ENCODE results near the gene TNFSF13. TPM values are rescaled to one million over a fixed set of nuclear protein-coding genes. Genes with fewer than 3 reads are reported as not detected.

TNFSF13 gene, protein sequence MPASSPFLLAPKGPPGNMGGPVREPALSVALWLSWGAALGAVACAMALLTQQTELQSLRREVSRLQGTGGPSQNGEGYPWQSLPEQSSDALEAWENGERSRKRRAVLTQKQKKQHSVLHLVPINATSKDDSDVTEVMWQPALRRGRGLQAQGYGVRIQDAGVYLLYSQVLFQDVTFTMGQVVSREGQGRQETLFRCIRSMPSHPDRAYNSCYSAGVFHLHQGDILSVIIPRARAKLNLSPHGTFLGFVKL
- 2.6 and 3.7 TPM in 2 replicates for total RNA-seq

DNA sequence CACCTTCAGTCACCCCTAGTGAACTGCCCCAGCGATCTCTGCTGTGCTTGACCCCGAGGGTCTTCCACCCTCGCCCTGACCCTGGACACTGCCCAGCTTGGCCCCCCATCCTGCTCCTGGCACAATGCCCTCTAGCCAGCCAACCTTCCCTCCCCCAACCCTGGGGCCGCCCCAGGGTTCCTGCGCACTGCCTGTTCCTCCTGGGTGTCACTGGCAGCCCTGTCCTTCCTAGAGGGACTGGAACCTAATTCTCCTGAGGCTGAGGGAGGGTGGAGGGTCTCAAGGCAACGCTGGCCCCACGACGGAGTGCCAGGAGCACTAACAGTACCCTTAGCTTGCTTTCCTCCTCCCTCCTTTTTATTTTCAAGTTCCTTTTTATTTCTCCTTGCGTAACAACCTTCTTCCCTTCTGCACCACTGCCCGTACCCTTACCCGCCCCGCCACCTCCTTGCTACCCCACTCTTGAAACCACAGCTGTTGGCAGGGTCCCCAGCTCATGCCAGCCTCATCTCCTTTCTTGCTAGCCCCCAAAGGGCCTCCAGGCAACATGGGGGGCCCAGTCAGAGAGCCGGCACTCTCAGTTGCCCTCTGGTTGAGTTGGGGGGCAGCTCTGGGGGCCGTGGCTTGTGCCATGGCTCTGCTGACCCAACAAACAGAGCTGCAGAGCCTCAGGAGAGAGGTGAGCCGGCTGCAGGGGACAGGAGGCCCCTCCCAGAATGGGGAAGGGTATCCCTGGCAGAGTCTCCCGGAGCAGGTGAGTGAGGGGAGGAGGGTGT is at the start of gene TNFSF13:
TSS of gene TNFSF13 (plus strand) at position 207 of the 776 bp plus-strand sequence. CDS start at position 497, 290 bp downstream.
- FAIRE-seq: no peak
- peak within 1 kb of the TSS; percentile 26 for H3K4me3 ChIP-seq (ENCODE audit: low read depth, low read length)
- H3K27me3 ChIP-seq (ENCODE audit: control insufficient read depth, insufficient read depth, low read length): no peaks in the 10 kb centered on the region
- H3K36me3 ChIP-seq (ENCODE audit: control insufficient read depth, insufficient read depth, low read length): no peaks in the 10 kb centered on the region
- no peak for DNase-seq (ENCODE audit: low read depth)
- TF ChIP-seq, protein P1, sequence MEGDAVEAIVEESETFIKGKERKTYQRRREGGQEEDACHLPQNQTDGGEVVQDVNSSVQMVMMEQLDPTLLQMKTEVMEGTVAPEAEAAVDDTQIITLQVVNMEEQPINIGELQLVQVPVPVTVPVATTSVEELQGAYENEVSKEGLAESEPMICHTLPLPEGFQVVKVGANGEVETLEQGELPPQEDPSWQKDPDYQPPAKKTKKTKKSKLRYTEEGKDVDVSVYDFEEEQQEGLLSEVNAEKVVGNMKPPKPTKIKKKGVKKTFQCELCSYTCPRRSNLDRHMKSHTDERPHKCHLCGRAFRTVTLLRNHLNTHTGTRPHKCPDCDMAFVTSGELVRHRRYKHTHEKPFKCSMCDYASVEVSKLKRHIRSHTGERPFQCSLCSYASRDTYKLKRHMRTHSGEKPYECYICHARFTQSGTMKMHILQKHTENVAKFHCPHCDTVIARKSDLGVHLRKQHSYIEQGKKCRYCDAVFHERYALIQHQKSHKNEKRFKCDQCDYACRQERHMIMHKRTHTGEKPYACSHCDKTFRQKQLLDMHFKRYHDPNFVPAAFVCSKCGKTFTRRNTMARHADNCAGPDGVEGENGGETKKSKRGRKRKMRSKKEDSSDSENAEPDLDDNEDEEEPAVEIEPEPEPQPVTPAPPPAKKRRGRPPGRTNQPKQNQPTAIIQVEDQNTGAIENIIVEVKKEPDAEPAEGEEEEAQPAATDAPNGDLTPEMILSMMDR (IDR thresholded peaks at IDR 0.05; ENCODE audit: insufficient read depth, low read length, severe bottlenecking): no peak

DNA sequence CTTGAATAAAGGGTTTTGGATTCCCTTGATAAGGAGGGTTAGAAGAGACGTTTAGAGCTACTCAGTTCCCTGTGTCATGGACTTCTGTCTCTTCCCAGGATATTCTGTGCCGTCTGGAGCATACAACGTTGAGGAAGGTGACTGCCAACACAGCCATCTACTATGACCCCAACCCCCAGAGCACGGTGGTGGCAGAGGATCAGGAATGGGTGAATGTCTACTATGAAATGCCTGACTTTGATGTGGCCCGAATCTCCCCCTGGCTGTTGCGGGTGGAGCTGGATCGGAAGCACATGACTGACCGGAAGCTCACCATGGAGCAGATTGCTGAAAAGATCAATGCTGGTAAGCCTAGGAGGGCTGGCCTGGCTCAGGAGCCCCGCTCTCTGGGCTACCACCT is 49.7 kb upstream of the TNFSF13 start:
- FAIRE-seq: no peak

GRCh38 chr17:7509937-7510336 is 48.6 kb upstream of the TNFSF13 start:
- no peak for FAIRE-seq
- TF ChIP-seq, protein P1 (IDR thresholded peaks at IDR 0.05; ENCODE audit: insufficient read depth, low read length, severe bottlenecking): no peak
- Histone ChIP-seq H3K36me3 (ENCODE audit: control insufficient read depth, insufficient read depth, low read length) (peaks cover 45% of the 10 kb centered on the region), H3K4me3 (ENCODE audit: low read depth, low read length) (no peak overlapping the region), H3K27me3 (ENCODE audit: control insufficient read depth, insufficient read depth, low read length) (no peaks in the 10 kb centered on the region)
- no peak for DNase-seq (ENCODE audit: low read depth)

More for the DNA sequence above, 49.7 kb upstream of the TNFSF13 start:
- Histone ChIP-seq H3K27me3 (ENCODE audit: control insufficient read depth, insufficient read depth, low read length) (no peaks in the 10 kb centered on the region), H3K4me3 (ENCODE audit: low read depth, low read length) (no peak overlapping the region), H3K36me3 (ENCODE audit: control insufficient read depth, insufficient read depth, low read length) (peaks cover 46% of the 10 kb centered on the region)
- no peak for DNase-seq (ENCODE audit: low read depth)
- TF ChIP-seq, protein P1 (IDR thresholded peaks at IDR 0.05; ENCODE audit: insufficient read depth, low read length, severe bottlenecking): no peak

DNA sequence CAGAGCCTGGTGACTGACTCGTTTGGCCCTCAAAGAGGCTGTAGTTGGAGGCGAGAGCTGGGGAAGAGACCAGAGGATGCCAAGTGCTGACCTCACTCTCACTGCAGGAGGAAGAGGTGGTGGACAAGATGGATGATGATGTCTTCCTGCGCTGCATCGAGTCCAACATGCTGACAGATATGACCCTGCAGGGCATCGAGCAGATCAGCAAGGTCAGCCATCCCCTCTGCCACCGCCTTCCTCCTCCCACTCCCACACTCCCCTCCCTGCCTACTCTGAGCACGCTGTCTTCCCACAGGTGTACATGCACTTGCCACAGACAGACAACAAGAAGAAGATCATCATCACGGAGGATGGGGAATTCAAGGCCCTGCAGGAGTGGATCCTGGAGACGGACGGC is 47.4 kb upstream of the TNFSF13 start:
- TF ChIP-seq, protein P1 (IDR thresholded peaks at IDR 0.05; ENCODE audit: insufficient read depth, low read length, severe bottlenecking): no peak
- H3K27me3 ChIP-seq (ENCODE audit: control insufficient read depth, insufficient read depth, low read length): no peaks in the 10 kb centered on the region
- no peak overlapping the region for H3K4me3 ChIP-seq (ENCODE audit: low read depth, low read length)
- H3K36me3 ChIP-seq (ENCODE audit: control insufficient read depth, insufficient read depth, low read length): peaks cover 46% of the 10 kb centered on the region
- FAIRE-seq (peak; percentile 58), DNase-seq (ENCODE audit: low read depth) (no peak)

GRCh38 chr17:7512105-7512504 is 46.4 kb upstream of the TNFSF13 start:
- TF ChIP-seq, protein P1 (IDR thresholded peaks at IDR 0.05; ENCODE audit: insufficient read depth, low read length, severe bottlenecking): no peak
- Histone ChIP-seq H3K4me3 (ENCODE audit: low read depth, low read length) (no peak overlapping the region), H3K36me3 (ENCODE audit: control insufficient read depth, insufficient read depth, low read length) (peaks cover 43% of the 10 kb centered on the region), H3K27me3 (ENCODE audit: control insufficient read depth, insufficient read depth, low read length) (no peaks in the 10 kb centered on the region)
- FAIRE-seq: no peak
- DNase-seq (ENCODE audit: low read depth): no peak

Measured in bronchial epithelial cell (primary cell).